Cardiac septum (tissue), 1 donor: Measurements from ENCODE around the gene CFAP77. TPM values are rescaled to one million over a fixed set of nuclear protein-coding genes. Genes with fewer than 3 reads are reported as not detected.

Experiments used
- DNase-seq: peaks from one replicate; pipeline ENCODE4 v3.0.0-alpha.2; 2020; ENCODE audit warnings: low spot score
- intact Hi-C: fragments of 100-400 bp; cut with DNase I; formaldehyde crosslinking; loops from one replicate; pipeline ENCODE4 v1.14.0; 2022
- total RNA-seq: library from RNA; stranded (reverse); fragmentation: NEBNext Ultra II Directional; extraction: Animal tissue kit (Norgen Biotek cat#: 25700); gene quantifications from one replicate; pipeline ENCODE4 v1.2.1, GENCODE V29; 2021
- donor health status: DM: no; HTN: no; CAD: no.

The CFAP77 gene
- total RNA-seq, 1 donor from 2014 or later, result 1.2 TPM

DNA sequence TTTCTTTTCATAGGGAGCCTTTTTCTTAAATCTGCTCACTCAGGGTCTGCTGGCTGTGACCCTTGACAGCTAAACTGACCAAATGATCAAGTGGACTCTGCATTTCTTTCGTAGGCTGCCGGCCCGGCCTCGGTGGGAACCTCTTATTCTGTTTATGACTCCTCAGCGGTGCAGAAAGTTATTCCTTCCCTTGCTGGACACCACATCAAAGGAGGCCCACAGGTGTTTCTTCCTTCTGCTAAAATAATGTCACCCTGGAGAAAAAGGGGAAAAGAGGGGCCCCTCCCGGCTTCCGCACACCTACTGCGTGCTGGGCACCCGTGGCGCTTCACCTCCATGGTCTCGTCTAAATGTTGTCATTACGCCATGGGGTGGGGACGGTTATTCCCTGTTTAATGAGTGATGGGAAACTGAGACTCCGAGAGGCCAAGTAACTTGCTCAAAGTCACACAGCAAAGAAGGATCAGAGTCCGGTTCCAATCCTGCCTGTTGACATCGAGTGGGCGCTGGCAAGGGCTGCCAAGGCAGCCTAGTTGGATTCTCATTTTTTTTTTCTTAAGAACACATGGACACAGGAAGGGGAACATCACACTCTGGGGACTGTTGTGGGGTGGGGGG is 72.3 kb downstream of the CFAP77 start:
- intact Hi-C loops, result no loop called here
- no peak for DNase-seq

GRCh38 chr9:132485393-132485792 is 75.4 kb downstream of the CFAP77 start:
- no peak for DNase-seq
- intact Hi-C loops, result no loop called here

DNA sequence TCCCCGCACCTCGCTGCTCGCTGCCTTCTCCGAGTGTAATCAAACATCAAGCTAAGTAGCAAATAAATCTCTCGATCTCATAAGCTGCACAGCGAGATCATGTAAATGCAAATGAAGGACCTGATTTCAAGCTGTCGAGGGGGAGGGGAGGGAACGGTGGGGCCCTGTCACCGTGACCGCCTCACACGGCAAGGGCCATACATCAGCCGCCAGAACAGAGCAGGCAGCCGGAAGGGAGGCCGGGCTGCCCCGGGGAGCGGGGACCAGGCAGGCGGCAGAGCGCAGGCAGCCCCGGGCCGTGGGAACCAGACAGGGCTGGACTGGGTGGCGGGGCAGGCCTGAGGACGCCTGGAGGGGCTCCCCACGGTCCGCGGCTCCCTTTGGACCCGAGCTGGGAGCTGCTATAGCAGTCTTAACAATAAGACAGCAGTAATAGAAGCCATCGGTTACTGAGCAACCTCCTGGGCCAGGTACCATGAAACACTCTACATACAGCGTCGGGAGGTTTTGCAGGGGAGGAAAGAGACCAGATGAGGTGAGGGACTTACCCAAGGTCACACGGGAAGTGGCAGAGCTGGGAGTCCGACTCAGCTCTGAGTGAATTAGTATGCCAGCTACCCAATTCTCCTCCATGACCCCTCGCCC is 76.8 kb downstream of the CFAP77 start:
- no peak for DNase-seq
- intact Hi-C loops, result no loop called here

- no peak for DNase-seq
- intact Hi-C loops, result no loop called here
These were observed 77.4 kb downstream of the CFAP77 start for GRCh38 chr9:132487351-132487791.

- intact Hi-C loops, result no loop called here
- no peak for DNase-seq
These were observed 78.0 kb downstream of the CFAP77 start for GRCh38 chr9:132487980-132488535.

- no peak for DNase-seq
- intact Hi-C loops, result no loop called here
These were observed 78.6 kb downstream of the CFAP77 start for GRCh38 chr9:132488626-132489025.

GRCh38 chr9:132489536-132489935 is 79.5 kb downstream of the CFAP77 start:
- no peak for DNase-seq
- intact Hi-C loops, result no loop called here

DNA sequence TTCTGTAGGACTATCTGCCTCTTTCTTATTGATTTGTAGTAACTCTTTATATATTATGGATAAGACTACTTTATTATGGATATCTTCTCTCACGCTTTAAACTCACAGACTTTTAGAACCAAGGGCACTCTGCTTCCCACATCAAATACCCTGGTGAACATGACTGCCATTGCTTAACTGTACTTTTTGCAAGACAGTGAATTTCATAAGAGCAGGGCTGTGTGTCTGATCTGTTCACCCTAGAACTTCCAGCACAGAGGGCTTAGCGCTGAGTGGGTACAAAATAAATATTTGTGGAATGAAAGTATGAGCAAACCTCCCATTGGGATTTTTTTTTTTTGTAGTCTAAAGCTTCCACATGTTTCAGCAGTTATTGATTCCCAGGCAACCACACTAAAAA is 84.8 kb downstream of the CFAP77 start:
- intact Hi-C loops, result no loop called here
- no peak for DNase-seq

DNA sequence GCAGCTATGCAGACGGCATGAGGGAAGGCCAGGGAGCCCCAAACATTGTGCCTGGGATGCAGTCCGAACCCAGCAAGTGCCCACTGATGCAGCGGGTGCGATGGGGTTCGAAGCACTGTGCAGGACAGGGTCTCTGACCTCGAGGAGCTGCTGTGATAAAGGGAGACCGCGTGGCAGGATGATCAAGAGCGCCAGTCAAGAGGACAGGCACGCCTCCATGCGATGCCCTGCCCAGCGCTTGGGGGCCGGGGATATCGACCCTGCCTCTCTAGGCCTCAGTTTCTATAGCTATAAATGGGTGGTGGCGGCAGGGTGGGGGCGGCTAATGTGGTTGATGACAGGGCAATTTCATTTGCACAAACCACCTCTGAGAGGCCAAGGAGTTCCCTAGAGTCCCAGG is 87.7 kb downstream of the CFAP77 start:
- DNase-seq, result no peak
- intact Hi-C loops, result no loop called here

DNA sequence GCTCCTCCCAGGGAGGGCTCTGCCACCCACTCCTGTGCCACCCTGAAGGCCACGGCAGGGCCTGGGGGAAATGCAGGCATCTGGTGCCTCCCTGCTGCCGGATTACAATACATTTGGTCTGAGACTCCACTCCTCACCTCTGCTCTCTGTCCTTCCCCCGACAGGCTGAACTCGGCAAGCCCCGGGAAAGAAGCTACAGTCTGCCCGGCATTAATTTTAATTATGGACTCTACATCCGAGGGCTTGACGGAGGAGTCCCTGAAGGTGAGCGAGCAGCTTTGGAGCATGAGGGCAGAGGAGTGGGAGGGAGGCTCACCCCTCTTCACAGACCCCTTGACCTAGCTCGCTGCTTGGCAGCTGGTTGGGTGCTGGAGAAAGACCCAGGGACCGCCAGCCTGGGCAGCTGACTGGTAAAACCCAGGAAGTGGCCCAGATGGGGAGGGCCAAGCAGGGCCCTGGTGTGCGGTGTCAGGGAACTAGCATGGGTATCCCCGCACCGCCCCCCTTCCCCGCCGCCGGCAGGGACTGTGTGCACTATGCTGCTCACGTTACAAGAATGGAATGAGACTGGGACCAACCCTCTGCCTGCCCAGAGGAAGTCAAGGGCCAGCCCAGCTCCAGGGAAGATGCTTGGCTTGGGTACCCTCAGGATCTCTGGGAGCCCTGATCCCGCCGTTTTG is 88.7 kb downstream of the CFAP77 start:
- intact Hi-C loops, result no loop called here
- DNase-seq, result no peak

DNA sequence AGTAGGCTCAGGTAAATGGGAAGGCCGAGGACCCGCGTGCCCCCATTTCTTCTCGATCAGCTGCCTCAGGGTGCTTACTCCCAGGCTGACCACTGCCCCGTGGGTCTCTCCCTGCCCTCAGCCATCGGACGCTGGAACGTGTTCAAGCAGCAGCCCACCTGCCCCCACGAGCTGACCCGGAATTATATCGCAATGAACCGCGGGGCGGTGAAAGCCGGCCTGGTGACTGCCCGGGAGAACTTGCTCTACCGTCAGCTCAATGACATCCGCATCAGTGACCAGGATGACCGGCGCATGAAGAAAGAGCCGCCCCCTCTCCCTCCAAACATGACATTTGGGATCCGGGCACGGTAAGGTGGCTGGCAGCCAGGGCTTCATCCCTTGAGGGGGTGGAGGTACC is 89.2 kb downstream of the CFAP77 start:
- intact Hi-C loops, result no loop called here
- DNase-seq, result no peak

DNA sequence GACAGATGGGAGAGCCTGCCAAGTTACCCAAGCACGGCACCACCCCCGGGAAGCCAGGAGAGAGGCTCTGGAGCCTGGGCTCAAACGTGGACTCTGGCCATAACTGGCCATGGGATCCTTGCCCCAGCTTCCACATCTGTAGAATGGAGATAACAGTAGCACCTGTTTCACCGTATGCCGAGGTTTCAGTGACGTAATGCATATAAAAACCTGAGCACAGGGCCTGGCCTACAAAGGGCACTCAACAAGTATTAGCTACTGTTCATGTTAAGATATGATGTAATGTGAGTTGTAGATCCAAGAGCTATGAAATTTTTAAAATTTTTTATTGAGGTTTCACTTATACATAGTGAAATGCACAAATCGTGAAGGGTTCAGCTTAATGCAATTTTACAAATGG is 90.2 kb downstream of the CFAP77 start:
- DNase-seq, result no peak
- intact Hi-C loops, result no loop called here

- no peak for DNase-seq
- intact Hi-C loops, result no loop called here
These were observed 92.5 kb downstream of the CFAP77 start for GRCh38 chr9:132502480-132502879.

- DNase-seq, result no peak
- intact Hi-C loops, result no loop called here
These were observed 93.1 kb downstream of the CFAP77 start for GRCh38 chr9:132503116-132503515.

DNA sequence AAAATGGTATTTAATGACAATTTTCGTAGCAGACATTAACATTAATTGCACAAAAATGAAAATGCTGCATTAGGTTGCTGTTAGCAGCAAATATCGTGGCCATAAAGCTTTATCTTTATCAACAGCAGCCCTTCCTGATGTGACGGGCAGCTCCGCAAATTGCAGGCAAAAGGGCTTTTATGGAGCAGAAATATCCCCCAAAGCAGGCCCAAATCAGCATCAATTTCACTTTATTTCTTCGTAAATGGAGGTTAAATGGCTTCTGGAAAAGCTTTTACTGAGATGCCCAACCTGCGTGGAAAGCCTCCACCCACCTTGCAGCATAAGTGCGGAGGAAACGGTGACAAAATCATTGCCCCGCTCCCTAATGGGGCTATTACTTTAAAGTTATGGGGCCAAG is 94.5 kb downstream of the CFAP77 start:
- DNase-seq, result no peak
- intact Hi-C loops, result no loop called here

- intact Hi-C loops, result no loop called here
- no peak for DNase-seq
These were observed 96.1 kb downstream of the CFAP77 start for GRCh38 chr9:132505991-132506655.

- intact Hi-C loops, result loop anchor here (1.0 kb wide), 3 partner anchors 68 to 293 kb away; no protein-coding TSS in a partner anchor
- no peak for DNase-seq
These were observed 97.1 kb downstream of the CFAP77 start for GRCh38 chr9:132506977-132507669.

DNA sequence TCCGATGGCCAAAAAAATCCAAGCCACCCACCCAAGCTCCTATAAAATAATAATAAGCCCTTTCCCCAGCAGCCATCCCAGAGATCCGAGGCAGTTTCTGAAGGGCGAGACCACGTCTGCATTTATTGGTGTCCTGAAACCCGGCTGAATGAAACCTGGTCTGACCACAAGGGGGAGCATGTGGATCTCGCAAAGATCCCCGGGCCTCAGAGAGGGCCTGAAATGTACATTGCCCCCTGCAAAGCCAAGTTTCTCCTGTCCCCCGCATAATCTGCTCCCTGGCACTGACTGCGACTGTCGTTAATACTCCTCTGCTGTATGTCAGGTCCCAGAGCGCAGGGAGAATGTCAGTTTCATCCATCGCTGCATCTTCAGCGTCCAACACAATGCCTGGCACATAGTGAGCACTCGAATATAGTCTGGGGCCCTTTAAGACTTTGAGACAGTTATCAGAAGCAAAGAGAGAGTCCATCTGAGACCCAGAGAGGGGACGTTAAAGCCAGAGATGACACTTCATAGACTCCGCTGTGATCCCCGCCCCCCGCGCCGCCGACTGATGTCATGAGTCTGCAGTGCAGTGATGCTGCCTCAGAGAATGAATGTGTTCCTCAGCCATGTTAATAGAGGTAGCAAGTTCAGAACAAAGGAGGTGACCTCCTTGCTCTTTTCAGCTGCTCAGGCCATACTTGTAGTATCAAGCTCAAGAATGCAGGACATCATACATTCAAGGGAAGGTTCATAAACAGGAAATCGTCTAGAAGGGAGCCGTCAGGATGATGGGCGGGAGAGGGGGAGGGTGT is 97.9 kb downstream of the CFAP77 start:
- no peak for DNase-seq
- intact Hi-C loops, result loop anchor here (1.0 kb wide), 3 partner anchors 67 to 292 kb away; no protein-coding TSS in a partner anchor
